ENCODE measurements around the gene CRYGC.

GRCh38 chr2:208093128-208093527 lies 36.5 kb downstream of the CRYGC start:
- no peak for TF ChIP-seq CTCF (IDR thresholded peaks at IDR 0.05)
- no peak for TF ChIP-seq POLR2AphosphoS5 (IDR thresholded peaks at IDR 0.05)
- TF ChIP-seq POLR2A (IDR thresholded peaks at IDR 0.05): no peak
- TF ChIP-seq EP300 (IDR thresholded peaks at IDR 0.05): no peak

All from sigmoid colon (tissue), 4 donors.